Osteocyte (in vitro differentiated cells): ENCODE data around the gene AGBL2. TPM values are rescaled to one million over a fixed set of nuclear protein-coding genes. Genes with fewer than 3 reads are reported as not detected.
"Not testable (repeated sequence)": the region's sequence is repeated elsewhere in the genome, so short reads cannot be mapped to it uniquely, and the experiment has no call there.

Experiments
- DNase-seq: peaks from one replicate; pipeline ENCODE4 v3.0.0; 2021; ENCODE audit warnings: mixed read lengths; ENCODE audit not compliant: unreplicated experiment; ENCODE audit errors: extremely low spot score
- H3K27ac Mint-ChIP-seq: one replicate; pipeline ENCODE4 v1.8.0; 2021; ENCODE audit warnings: mild to moderate bottlenecking, mixed read lengths; ENCODE audit not compliant: unreplicated experiment
- H3K27me3 Mint-ChIP-seq: one replicate; pipeline ENCODE4 v1.8.0; 2021; ENCODE audit warnings: mixed read lengths; ENCODE audit not compliant: unreplicated experiment
- H3K36me3 Mint-ChIP-seq: one replicate; pipeline ENCODE4 v1.8.0; 2021; ENCODE audit warnings: mixed read lengths; ENCODE audit not compliant: unreplicated experiment
- H3K4me1 Mint-ChIP-seq: one replicate; pipeline ENCODE4 v1.8.0; 2021; ENCODE audit warnings: mixed read lengths; ENCODE audit not compliant: unreplicated experiment
- H3K4me3 Mint-ChIP-seq: one replicate; pipeline ENCODE4 v1.8.0; 2021; ENCODE audit warnings: mild to moderate bottlenecking, moderate library complexity, mixed read lengths; ENCODE audit not compliant: unreplicated experiment
- H3K9me3 Mint-ChIP-seq: one replicate; pipeline ENCODE4 v1.8.0; 2021; ENCODE audit warnings: mixed read lengths; ENCODE audit not compliant: unreplicated experiment
- CTCF ChIP-seq: fragments of 200-600 bp; sonication (generic); IDR thresholded peaks from 2 replicates; pipeline ENCODE4 v1.5.0; 2021; ENCODE audit warnings: antibody characterized with exemption, mild to moderate bottlenecking, moderate library complexity
- total RNA-seq: library from RNA; stranded (reverse); gene quantifications from 2 replicates; pipeline ENCODE4 v1.2.1, GENCODE V29; 2021

Gene AGBL2
- total RNA-seq, 1 donor from 2014 or later, result 0.75 TPM

GRCh38 chr11:47646019-47646418, 69.2 kb downstream of the AGBL2 start:
- Mint-ChIP-seq H3K36me3 (no peaks in the 10 kb centered on the region), H3K4me3 (no peak overlapping the region), H3K27ac (no peak overlapping the region), H3K9me3 (no peaks in the 10 kb centered on the region), H3K27me3 (no peaks in the 10 kb centered on the region), H3K4me1 (peaks cover 14% of the 10 kb centered on the region)
- no peak for TF ChIP-seq CTCF
- DNase-seq, result no peak

- DNase-seq, result no peak
- Mint-ChIP-seq H3K27ac (no peak overlapping the region), H3K4me3 (no peak overlapping the region), H3K36me3 (no peaks in the 10 kb centered on the region), H3K9me3 (no peaks in the 10 kb centered on the region), H3K27me3 (no peaks in the 10 kb centered on the region), H3K4me1 (peaks cover 16% of the 10 kb centered on the region)
- TF ChIP-seq CTCF, result no peak
These were observed 69.7 kb downstream of the AGBL2 start for GRCh38 chr11:47645500-47645899.

GRCh38 chr11:47642099-47642855, 72.9 kb downstream of the AGBL2 start, which contains the start of gene MTCH2:
MTCH2 (minus strand) TSS chr11:47642559; CDS start chr11:47642465, 94 bp downstream.
- no peaks in the 10 kb centered on the region for H3K9me3 Mint-ChIP-seq
- H3K4me1 Mint-ChIP-seq, result peaks cover 16% of the 10 kb centered on the region
- peaks cover 14% of the 10 kb centered on the region for H3K36me3 Mint-ChIP-seq
- H3K27me3 Mint-ChIP-seq, result no peaks in the 10 kb centered on the region
- peak within 1 kb of the TSS; percentile 92 for H3K27ac Mint-ChIP-seq
- peak; percentile 99 for DNase-seq
- TF ChIP-seq CTCF, result peak; percentile 42
- peak within 1 kb of the TSS; percentile 91 for H3K4me3 Mint-ChIP-seq

GRCh38 chr11:47641600-47642098, 73.5 kb downstream of the AGBL2 start:
- Mint-ChIP-seq H3K4me1 (peaks cover 16% of the 10 kb centered on the region), H3K9me3 (no peaks in the 10 kb centered on the region), H3K4me3 (peak overlapping the region; percentile 91), H3K27me3 (no peaks in the 10 kb centered on the region), H3K27ac (peak overlapping the region; percentile 90), H3K36me3 (peaks cover 17% of the 10 kb centered on the region)
- DNase-seq, result no peak
- no peak for TF ChIP-seq CTCF

- H3K36me3 Mint-ChIP-seq, result peaks cover 23% of the 10 kb centered on the region
- H3K27me3 Mint-ChIP-seq, H3K27ac Mint-ChIP-seq, DNase-seq, H3K9me3 Mint-ChIP-seq: not testable (repeated sequence)
- peaks cover 16% of the 10 kb centered on the region for H3K4me1 Mint-ChIP-seq
- H3K4me3 Mint-ChIP-seq, result peak overlapping the region; percentile 91
These were observed 74.7 kb downstream of the AGBL2 start for GRCh38 chr11:47640506-47640905.

GRCh38 chr11:47636331-47636730, 78.8 kb downstream of the AGBL2 start:
- not testable (repeated sequence) for H3K27me3 Mint-ChIP-seq, H3K9me3 Mint-ChIP-seq, H3K27ac Mint-ChIP-seq, H3K4me1 Mint-ChIP-seq, H3K4me3 Mint-ChIP-seq, DNase-seq
- H3K36me3 Mint-ChIP-seq, result peaks cover 46% of the 10 kb centered on the region
